WTC11 (cell line): ENCODE data around the gene RSPH10B2.

Experiments
- CTCF ChIP-seq: fragments of 200-600 bp; IDR thresholded peaks from 2 replicates; pipeline ENCODE4 v1.8.0; 2022; ENCODE audit warnings: antibody characterized with exemption
- HMGA2 ChIP-seq: fragments of 250-450 bp; sonication (Bioruptor Pico); IDR thresholded peaks from 2 replicates; pipeline ENCODE4 v1.4.0; 2021; ENCODE audit warnings: mild to moderate bottlenecking, moderate library complexity
- JUN ChIP-seq: sonication (generic); formaldehyde crosslinking; IDR thresholded peaks from 2 replicates; pipeline ENCODE4 v1.8.0; 2023; ENCODE audit warnings: mild to moderate bottlenecking, missing genetic modification reagents
- USF2 ChIP-seq: sonication (generic); formaldehyde crosslinking; IDR thresholded peaks from 2 replicates; pipeline ENCODE4 v1.8.1; 2023; ENCODE audit warnings: mild to moderate bottlenecking, missing genetic modification reagents, moderate library complexity
- ZNF232 ChIP-seq: sonication (generic); formaldehyde crosslinking; IDR thresholded peaks from 2 replicates; pipeline ENCODE4 v1.8.0; 2022; ENCODE audit warnings: mild to moderate bottlenecking, missing genetic modification reagents
- ZNF512 ChIP-seq: sonication (generic); formaldehyde crosslinking; IDR thresholded peaks from 2 replicates; pipeline ENCODE4 v1.8.1; 2022; ENCODE audit warnings: missing genetic modification reagents, borderline replicate concordance

GRCh38 chr7:6727663-6728062 is 26.2 kb upstream of the RSPH10B2 start:
- TF ChIP-seq HMGA2 (CRISPR knock-in tag) (no peak), USF2 (CRISPR knock-in tag) (no peak), JUN (CRISPR knock-in tag) (no peak), ZNF232 (CRISPR knock-in tag) (no peak), CTCF (no peak), ZNF512 (CRISPR knock-in tag) (no peak)
